WTC11 (cell line): ENCODE results near the gene SLC36A2. TPM values are rescaled to one million over a fixed set of nuclear protein-coding genes. Genes with fewer than 3 reads are reported as not detected.
A peak's percentile ranks its signal among the peaks of the same experiment; 100 is the strongest.

Experiments used
- ATAC-seq: fragments of 200-7000 bp; cut with Tn5 transposase; 2 replicates; pipeline ENCODE4 v1.10.0; 2021; ENCODE audit warnings: mild to moderate bottlenecking, moderate library complexity
- CTCF ChIA-PET: fragments of 300-600 bp; sonication (Branson Sonifier 250); formaldehyde crosslinking; loops from one replicate; lab custom pipeline; 2021; ENCODE audit warnings: antibody characterized with exemption; lab: Charles Lee
- POLR2A ChIA-PET: fragments of 350-600 bp; sonication (Branson Sonifier 250); formaldehyde crosslinking; loops from one replicate; lab custom pipeline; 2021; ENCODE audit warnings: antibody characterized with exemption; lab: Charles Lee
- DNase-seq: peaks from one replicate; pipeline ENCODE4 v3.0.0; 2021; ENCODE audit warnings: low spot score
- H3K27ac Mint-ChIP-seq: 2 replicates; pipeline ENCODE4 v1.8.0; 2021; ENCODE audit warnings: mixed read lengths
- H3K27me3 Mint-ChIP-seq: 2 replicates; pipeline ENCODE4 v1.8.0; 2021; ENCODE audit warnings: low read depth, mild to moderate bottlenecking, moderate library complexity, mixed read lengths
- H3K36me3 Mint-ChIP-seq: 2 replicates; pipeline ENCODE4 v1.8.0; 2021; ENCODE audit warnings: mixed read lengths
- H3K4me1 Mint-ChIP-seq: 2 replicates; pipeline ENCODE4 v1.8.0; 2022; ENCODE audit warnings: mixed read lengths
- H3K4me3 Mint-ChIP-seq: 2 replicates; pipeline ENCODE4 v1.8.0; 2021; ENCODE audit warnings: mild to moderate bottlenecking, moderate library complexity, mixed read lengths
- H3K9me3 Mint-ChIP-seq: 2 replicates; pipeline ENCODE4 v1.8.0; 2021; ENCODE audit warnings: mixed read lengths
- AR ChIP-seq: fragments of 250-450 bp; sonication (Bioruptor Pico); IDR thresholded peaks from 2 replicates; pipeline ENCODE4 v1.9.0; 2021; ENCODE audit warnings: mild to moderate bottlenecking
- CBFB ChIP-seq: sonication (generic); formaldehyde crosslinking; IDR thresholded peaks from 2 replicates; pipeline ENCODE4 v1.8.1; 2022; ENCODE audit warnings: mild to moderate bottlenecking, low read depth, missing genetic modification reagents
- GRHL2 ChIP-seq: fragments of 250-450 bp; sonication (Bioruptor Pico); IDR thresholded peaks from 2 replicates; pipeline ENCODE4 v1.8.0; 2022; ENCODE audit warnings: mild to moderate bottlenecking, moderate library complexity; ENCODE audit not compliant: insufficient replicate concordance, severe bottlenecking
- JAZF1 ChIP-seq: fragments of 250-450 bp; sonication (Bioruptor Pico); IDR thresholded peaks from 2 replicates; pipeline ENCODE4 v1.9.0; 2021; ENCODE audit warnings: moderate library complexity, mild to moderate bottlenecking, inconsistent platforms
- NFE2L1 ChIP-seq: sonication (generic); formaldehyde crosslinking; IDR thresholded peaks from 2 replicates; pipeline ENCODE4 v1.8.1; 2023; ENCODE audit warnings: missing genetic modification reagents
- NFYB ChIP-seq: sonication (generic); formaldehyde crosslinking; conservative IDR thresholded peaks from 2 replicates; pipeline ENCODE4 v1.8.0; 2022; ENCODE audit warnings: low read depth, missing genetic modification reagents
- PREB ChIP-seq: sonication (generic); formaldehyde crosslinking; IDR thresholded peaks from 2 replicates; pipeline ENCODE4 v1.8.1; 2022; ENCODE audit warnings: mild to moderate bottlenecking, missing genetic modification reagents, moderate library complexity, borderline replicate concordance
- RELA ChIP-seq: sonication (generic); formaldehyde crosslinking; IDR thresholded peaks from 2 replicates; pipeline ENCODE4 v1.8.1; 2022; ENCODE audit warnings: missing genetic modification reagents, mild to moderate bottlenecking, borderline replicate concordance
- RORB ChIP-seq: fragments of 250-450 bp; sonication (Bioruptor Pico); IDR thresholded peaks from 2 replicates; pipeline ENCODE4 v1.9.0; 2021; ENCODE audit warnings: mild to moderate bottlenecking
- ZBTB21 ChIP-seq: sonication (generic); formaldehyde crosslinking; IDR thresholded peaks from 2 replicates; pipeline ENCODE4 v1.8.1; 2023; ENCODE audit warnings: mild to moderate bottlenecking, missing genetic modification reagents, borderline replicate concordance
- ZNF121 ChIP-seq: sonication (generic); formaldehyde crosslinking; IDR thresholded peaks from 2 replicates; pipeline ENCODE4 v1.8.0; 2023; ENCODE audit warnings: missing genetic modification reagents
- ZNF232 ChIP-seq: sonication (generic); formaldehyde crosslinking; IDR thresholded peaks from 2 replicates; pipeline ENCODE4 v1.8.0; 2022; ENCODE audit warnings: mild to moderate bottlenecking, missing genetic modification reagents
- ZNF396 ChIP-seq: fragments of 250-450 bp; sonication (Bioruptor Pico); IDR thresholded peaks from 2 replicates; pipeline ENCODE4 v1.8.0; 2021; ENCODE audit warnings: mild to moderate bottlenecking, moderate library complexity, borderline replicate concordance
- ZNF423 ChIP-seq: fragments of 250-450 bp; sonication (Bioruptor Pico); IDR thresholded peaks from 2 replicates; pipeline ENCODE4 v2.1.2; 2022; ENCODE audit warnings: mild to moderate bottlenecking, moderate library complexity
- total RNA-seq: library from RNA; stranded (reverse); gene quantifications from 3 replicates; pipeline ENCODE4 v1.2.3, GENCODE V29; 2021
- TF ChIP-seq, protein P1 (sequence below): sonication (generic); formaldehyde crosslinking; conservative IDR thresholded peaks from 2 replicates; pipeline ENCODE4 v1.8.1; 2023; ENCODE audit warnings: mild to moderate bottlenecking, low read depth, missing genetic modification reagents, moderate library complexity
- TF ChIP-seq, protein P2 (sequence below): sonication (generic); formaldehyde crosslinking; IDR thresholded peaks from 2 replicates; pipeline ENCODE4 v1.8.0; 2022; ENCODE audit warnings: mild to moderate bottlenecking, missing genetic modification reagents
- TF ChIP-seq, protein P3 (sequence below): fragments of 250-450 bp; sonication (Bioruptor Pico); IDR thresholded peaks from 2 replicates; pipeline ENCODE4 v1.9.0; 2021; ENCODE audit warnings: mild to moderate bottlenecking

Gene SLC36A2
- total RNA-seq, 1 experiment from 2014 or later = not detected

DNA sequence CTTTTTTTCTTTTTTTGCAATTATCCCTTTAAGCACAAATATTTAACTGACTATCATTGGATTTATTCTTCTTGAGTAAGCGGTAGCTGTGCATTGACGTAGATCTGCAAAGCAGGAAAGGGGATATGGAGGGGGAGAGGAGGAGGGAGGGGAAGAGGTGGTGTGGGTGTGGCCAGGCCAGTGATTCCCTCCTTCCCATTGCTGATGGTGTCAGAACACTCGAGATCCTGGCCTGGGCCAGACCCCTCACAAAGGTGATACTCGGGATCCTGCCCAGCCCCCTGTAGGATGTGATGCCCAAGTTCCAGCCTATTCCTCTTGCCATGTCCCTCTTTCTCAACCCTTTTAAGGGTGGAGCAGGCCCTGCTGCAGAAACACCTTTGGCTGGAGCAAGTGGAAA is 53.7 kb downstream of the SLC36A2 start:
- H3K27ac Mint-ChIP-seq = no peak overlapping the region
- no peaks in the 10 kb centered on the region for H3K36me3 Mint-ChIP-seq
- no peak overlapping the region for H3K4me3 Mint-ChIP-seq
- H3K9me3 Mint-ChIP-seq = peaks cover 6% of the 10 kb centered on the region; the same call in 1 of the 2 replicates
- CTCF ChIA-PET = no interaction called here
- POLR2A ChIA-PET = no interaction called here
- no peaks in the 10 kb centered on the region for H3K27me3 Mint-ChIP-seq
- peak; percentile 92 for ATAC-seq
- TF ChIP-seq ZNF232 (CRISPR knock-in tag) (no peak), ZNF121 (CRISPR knock-in tag) (peak; percentile 43; the same call in 1 of the 2 replicates)
- TF ChIP-seq, all 79 proteins: peak for 1
- peaks cover 15% of the 10 kb centered on the region for H3K4me1 Mint-ChIP-seq
- DNase-seq = peak; percentile 43

- Mint-ChIP-seq H3K36me3 (no peaks in the 10 kb centered on the region), H3K9me3 (peaks cover 10% of the 10 kb centered on the region), H3K27me3 (peaks cover 8% of the 10 kb centered on the region), H3K27ac (no peak overlapping the region), H3K4me3 (no peak overlapping the region), H3K4me1 (peaks cover 11% of the 10 kb centered on the region)
- DNase-seq (no peak), ATAC-seq (peak; percentile 77)
- TF ChIP-seq AR (CRISPR knock-in tag) (no peak), CBFB (CRISPR knock-in tag) (no peak), GRHL2 (CRISPR knock-in tag) (no peak), ZNF396 (CRISPR knock-in tag) (no peak), RELA (CRISPR knock-in tag) (no peak), NFE2L1 (CRISPR knock-in tag) (no peak), JAZF1 (CRISPR knock-in tag) (no peak), NFYB (no peak), ZBTB21 (CRISPR knock-in tag) (no peak), PREB (CRISPR knock-in tag) (no peak), ZNF423 (CRISPR knock-in tag) (no peak), RORB (no peak)
- TF ChIP-seq, protein P1, sequence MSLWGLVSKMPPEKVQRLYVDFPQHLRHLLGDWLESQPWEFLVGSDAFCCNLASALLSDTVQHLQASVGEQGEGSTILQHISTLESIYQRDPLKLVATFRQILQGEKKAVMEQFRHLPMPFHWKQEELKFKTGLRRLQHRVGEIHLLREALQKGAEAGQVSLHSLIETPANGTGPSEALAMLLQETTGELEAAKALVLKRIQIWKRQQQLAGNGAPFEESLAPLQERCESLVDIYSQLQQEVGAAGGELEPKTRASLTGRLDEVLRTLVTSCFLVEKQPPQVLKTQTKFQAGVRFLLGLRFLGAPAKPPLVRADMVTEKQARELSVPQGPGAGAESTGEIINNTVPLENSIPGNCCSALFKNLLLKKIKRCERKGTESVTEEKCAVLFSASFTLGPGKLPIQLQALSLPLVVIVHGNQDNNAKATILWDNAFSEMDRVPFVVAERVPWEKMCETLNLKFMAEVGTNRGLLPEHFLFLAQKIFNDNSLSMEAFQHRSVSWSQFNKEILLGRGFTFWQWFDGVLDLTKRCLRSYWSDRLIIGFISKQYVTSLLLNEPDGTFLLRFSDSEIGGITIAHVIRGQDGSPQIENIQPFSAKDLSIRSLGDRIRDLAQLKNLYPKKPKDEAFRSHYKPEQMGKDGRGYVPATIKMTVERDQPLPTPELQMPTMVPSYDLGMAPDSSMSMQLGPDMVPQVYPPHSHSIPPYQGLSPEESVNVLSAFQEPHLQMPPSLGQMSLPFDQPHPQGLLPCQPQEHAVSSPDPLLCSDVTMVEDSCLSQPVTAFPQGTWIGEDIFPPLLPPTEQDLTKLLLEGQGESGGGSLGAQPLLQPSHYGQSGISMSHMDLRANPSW (CRISPR knock-in tag) = no peak
- TF ChIP-seq, protein P2, sequence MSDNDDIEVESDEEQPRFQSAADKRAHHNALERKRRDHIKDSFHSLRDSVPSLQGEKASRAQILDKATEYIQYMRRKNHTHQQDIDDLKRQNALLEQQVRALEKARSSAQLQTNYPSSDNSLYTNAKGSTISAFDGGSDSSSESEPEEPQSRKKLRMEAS (CRISPR knock-in tag) = no peak
- TF ChIP-seq, protein P3, sequence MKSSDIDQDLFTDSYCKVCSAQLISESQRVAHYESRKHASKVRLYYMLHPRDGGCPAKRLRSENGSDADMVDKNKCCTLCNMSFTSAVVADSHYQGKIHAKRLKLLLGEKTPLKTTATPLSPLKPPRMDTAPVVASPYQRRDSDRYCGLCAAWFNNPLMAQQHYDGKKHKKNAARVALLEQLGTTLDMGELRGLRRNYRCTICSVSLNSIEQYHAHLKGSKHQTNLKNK (CRISPR knock-in tag) = no peak
- POLR2A ChIA-PET = no interaction called here
- CTCF ChIA-PET = interaction anchor here (0.6 to 2.5 kb wide), 4 partner anchors 10 to 235 kb away, joined by 3 to 8 read pairs (median 6); no protein-coding TSS in a partner anchor
These were observed 59.2 kb downstream of the SLC36A2 start for GRCh38 chr5:151288180-151288579.
